ENCODE data around the gene ARHGAP44.

DNA sequence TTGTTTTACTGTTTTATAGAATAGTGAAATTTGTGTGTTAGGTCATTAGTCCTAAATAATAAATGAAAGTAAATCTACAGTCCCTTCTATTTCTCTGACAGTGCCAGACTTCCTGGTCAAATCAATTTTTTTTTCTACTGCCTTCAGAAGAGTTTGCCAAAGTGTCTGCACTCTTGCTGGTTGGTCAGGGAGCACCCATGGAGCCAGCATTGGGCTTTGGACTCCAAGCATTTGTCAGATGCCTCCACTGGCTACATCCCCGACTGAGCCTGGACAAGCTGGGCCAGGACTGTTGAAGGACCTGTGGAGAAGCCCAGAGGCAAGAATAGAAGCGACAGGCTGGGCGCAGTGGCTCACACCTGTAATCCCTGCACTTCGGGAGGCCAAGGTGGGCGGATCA lies 174.9 kb downstream of the ARHGAP44 start:
- no peak for TF ChIP-seq ZNF235 (CRISPR knock-in tag; IDR thresholded peaks at IDR 0.05; ENCODE audit: borderline replicate concordance)
- TF ChIP-seq NR1H2 (CRISPR knock-in tag; IDR thresholded peaks at IDR 0.05; ENCODE audit: borderline replicate concordance, low read depth) = no peak
- no peak for TF ChIP-seq ZNF484 (CRISPR knock-in tag; IDR thresholded peaks at IDR 0.05; ENCODE audit: borderline replicate concordance, low read depth)
- TF ChIP-seq RFX5 (IDR thresholded peaks at IDR 0.05; ENCODE audit: low read depth, low read length) = no peak

All from HepG2 (cell line).